ENCODE measurements around the gene IRX5.
A peak's percentile ranks its signal among the peaks of the same experiment; 100 is the strongest.

Gene IRX5

DNA sequence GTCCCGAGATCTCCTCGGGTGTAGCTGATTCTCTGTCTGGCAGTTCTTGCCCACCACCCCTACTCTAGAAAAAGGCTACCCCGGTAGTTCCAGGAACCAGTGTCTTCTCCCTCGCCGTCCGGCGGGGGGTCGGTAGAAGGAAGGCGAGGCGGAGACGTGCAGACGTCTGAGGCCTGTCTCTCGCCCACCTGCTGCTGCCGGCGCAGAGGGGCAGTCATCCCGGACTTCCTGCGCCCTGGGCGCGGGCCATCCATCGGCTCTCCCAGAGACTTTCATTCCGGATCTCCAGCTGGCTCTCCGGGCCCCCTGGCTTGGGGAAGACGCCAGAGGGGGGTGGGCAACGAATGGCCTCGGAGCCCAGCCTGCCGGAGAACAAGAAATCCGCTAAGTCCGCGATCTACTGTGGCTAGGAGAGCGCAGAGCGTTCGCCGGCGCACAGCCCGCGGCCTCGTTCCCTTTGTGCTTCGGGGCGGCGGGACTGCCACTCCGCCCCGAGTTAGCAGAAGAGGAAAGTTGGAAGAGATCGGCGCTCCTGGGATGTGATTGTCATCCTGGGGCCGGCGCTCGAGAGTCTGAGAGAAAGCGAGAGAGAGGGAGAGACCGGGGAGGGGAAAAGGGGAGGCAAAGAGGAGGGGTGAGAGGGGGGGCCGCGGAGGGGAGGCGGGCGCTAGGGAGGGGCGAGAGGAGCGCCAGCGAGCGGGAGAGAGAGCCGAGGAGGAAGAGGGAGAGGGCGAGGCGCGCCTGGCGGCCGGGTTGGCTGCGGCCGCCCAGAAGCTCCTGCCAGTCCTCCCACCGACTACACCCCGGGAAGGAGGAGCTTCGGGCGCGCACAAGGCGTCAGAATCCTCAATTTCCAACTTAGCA, at the start of gene IRX5:
TSS of gene IRX5 (plus strand) at position 861 of the 864 bp plus-strand sequence. CDS start 334 bp downstream, outside the sequence.
- DNase-seq (ENCODE audit: low read depth) = peak; percentile 8

GRCh38 chr16:54882556-54882955, 48.1 kb upstream of the IRX5 start:
- no peak for DNase-seq (ENCODE audit: low read depth)

DNA sequence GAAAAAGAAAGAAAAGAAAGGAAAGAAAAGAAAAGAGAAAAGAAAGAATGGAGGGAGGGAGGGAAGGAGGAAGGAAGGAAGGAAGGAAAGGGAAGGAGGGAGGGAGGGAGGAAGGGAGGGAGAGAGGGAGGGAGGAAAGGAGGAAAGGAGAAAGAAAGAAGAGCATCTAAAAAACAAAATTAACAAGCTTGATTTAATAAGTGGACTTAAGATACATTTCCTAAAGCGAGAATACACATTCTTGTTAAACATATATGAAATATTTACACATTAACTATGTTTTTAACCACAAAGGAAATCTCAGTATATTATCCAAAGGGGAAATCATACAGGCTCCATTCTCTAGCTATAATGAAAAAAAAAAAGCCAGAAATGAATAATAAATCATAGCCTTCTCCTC, 47.3 kb upstream of the IRX5 start:
- DNase-seq (ENCODE audit: low read depth) = no peak

GRCh38 chr16:54886078-54886477, 44.6 kb upstream of the IRX5 start:
- DNase-seq (ENCODE audit: low read depth) = no peak

DNA sequence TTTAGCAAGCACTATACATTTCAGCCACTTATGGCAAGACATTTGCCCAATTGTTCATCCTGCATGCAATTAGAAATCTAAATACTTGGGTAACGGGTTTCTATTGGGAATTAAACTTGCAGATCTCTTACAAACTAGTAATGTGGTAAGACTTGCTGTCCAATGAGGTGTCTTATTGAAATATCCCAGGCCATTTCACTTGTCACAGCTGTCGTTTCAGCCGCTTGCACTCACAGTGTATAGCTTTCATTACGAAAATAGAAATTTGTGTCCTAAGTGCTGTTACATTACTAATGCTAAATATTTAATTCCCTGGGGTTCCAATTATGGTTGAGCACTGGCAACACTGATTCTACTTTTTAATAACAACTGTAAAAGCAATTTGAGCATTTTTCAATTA, 40.3 kb upstream of the IRX5 start:
- no peak for DNase-seq (ENCODE audit: low read depth)

DNA sequence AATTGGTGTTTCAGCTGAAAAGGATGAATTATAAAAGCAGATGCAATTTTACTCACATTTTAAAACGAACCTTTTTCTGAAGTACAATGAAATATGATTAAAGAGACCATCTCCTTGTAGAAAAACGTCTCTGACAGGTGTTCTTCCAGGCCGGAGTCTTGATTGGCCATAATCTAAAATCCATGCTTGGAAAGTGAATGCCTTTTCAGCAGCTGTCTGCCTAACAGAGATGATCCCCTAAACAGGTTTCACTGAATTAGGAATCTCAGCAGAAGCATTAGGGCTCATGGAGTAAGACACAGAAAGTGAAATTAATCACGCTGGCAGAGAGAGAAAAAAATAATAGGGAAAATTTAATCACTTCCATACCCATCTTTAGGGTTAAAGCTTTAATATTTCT, 39.3 kb upstream of the IRX5 start:
- no peak for DNase-seq (ENCODE audit: low read depth)

DNA sequence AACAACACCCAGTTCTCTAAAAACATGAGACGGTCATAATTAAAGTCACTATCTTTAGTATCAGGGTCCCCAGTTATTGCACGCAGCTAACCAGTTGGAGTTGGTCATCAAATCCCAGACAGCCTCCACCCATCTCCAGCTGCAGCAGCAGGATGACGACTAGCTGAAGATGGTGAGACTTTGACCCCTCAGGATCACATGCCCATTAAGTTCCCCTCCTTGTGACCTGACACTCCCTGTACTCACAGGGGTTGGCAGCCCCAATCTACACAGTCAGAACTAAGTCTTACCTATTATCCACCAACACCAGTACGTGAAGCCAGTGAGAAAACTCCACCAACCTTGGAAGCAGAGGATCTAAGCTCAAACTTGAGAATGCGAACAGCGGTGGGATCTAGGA, 37.7 kb upstream of the IRX5 start:
- DNase-seq (ENCODE audit: low read depth) = no peak

- DNase-seq (ENCODE audit: low read depth) = no peak
Measured at GRCh38 chr16:54897930-54898329, 32.7 kb upstream of the IRX5 start.

DNA sequence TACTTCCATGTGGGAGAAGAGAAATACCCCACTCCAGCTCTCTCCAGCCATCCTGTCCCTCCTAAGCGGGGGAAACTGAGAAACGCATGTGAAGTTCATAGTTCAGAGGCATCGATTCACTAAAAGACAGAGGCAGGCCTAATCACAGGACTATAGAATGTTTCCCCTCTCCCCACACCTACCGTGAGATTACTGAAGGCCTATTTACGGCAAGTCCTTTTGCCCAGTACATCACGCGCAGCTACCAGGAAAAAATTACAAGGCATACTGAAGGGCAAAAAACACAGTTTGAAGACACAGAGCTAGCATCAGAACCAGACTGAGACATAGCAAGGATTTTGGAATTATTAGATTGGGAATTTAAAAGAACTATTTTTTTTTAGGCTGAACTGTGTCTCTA, 29.1 kb upstream of the IRX5 start:
- no peak for DNase-seq (ENCODE audit: low read depth)

DNA sequence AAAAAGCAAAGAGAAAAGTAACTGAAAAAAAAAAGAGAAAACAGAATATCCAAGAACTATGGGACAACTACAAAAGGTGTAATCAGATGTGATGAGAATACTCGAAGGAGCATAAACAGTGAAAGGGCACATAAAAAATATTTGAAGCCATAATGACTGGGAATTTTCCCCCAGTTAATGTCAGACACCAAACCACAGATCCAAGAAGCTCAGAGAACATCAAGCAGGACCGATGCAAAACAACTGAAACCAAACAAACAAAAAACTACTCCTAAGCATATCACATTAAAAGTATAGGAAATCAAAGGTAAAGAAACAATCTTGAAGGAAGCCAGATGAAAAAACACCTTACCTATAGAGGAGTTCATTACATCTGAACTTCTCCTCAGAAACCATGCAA, 27.6 kb upstream of the IRX5 start:
- DNase-seq (ENCODE audit: low read depth) = no peak

- no peak for DNase-seq (ENCODE audit: low read depth)
Measured at GRCh38 chr16:54911079-54911478, 19.6 kb upstream of the IRX5 start.

- DNase-seq (ENCODE audit: low read depth) = no peak
Measured at GRCh38 chr16:54912720-54913119, 17.9 kb upstream of the IRX5 start.

- DNase-seq (ENCODE audit: low read depth) = no peak
Measured at GRCh38 chr16:54921206-54921824, 9.3 kb upstream of the IRX5 start.

- no peak for DNase-seq (ENCODE audit: low read depth)
Measured at GRCh38 chr16:54923055-54923473, 7.6 kb upstream of the IRX5 start.

DNA sequence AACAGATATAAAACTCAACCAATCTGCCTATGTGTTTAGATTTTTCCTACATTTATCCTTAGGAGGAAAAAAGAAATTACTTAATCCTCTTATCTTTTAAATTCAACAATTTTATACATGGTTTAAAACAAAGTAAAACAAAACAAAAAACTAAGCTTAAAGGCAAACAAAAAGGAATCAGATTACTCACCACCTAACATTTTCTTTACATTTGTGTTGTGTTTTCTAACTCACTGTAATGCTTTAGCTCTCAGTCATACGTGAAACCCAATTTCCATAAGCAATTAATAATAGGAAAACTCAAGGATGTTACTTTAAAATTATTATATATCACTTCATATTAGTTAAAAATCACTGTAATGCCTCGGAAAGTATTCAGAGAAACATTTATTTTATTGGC, 6.7 kb upstream of the IRX5 start:
- no peak for DNase-seq (ENCODE audit: low read depth)

GRCh38 chr16:54926166-54926838, 4.4 kb upstream of the IRX5 start:
- no peak for DNase-seq (ENCODE audit: low read depth)

DNA sequence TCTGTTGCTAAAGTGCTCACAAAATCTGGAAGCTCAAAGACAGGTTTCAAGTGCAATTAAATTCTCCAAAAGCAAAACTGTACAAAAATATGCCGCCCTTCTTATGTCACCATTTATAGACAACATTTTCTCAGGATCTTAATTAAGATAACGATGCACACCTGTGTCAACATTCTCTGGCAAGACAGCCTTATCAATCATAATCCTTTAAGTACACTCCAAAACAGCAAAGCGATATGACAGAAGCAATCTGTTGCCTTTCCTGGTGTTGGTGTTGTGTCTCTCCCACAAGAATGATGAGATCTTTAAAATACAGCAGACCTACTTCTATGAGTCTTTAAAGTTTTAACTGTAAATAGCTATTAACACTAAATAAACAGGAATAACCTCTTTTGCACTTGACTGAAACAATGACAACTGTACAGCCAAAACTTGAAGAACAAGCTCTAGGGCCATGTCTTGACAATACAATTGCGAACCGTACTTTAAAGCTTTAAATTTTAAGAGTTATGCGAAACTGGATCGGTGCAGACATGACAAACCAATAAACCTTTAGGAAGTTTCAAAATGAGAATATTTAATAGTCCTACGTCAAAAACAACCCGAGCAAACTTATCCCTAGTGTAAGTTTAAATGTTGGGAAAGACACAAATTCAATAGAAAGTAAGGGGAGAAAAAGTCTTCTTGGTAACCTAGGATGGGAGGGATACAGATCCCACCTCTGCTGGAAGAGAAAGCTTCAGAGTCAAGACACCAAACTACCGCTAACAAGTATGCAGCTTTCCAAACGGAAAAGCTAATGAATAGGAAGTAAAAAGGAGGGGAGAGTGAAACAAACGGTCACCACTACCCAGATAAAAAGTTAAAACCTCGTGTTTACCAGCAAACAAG, 3.3 kb upstream of the IRX5 start:
- no peak for DNase-seq (ENCODE audit: low read depth)

- no peak for DNase-seq (ENCODE audit: low read depth)
Measured at GRCh38 chr16:54928016-54928356, 2.7 kb upstream of the IRX5 start.

DNA sequence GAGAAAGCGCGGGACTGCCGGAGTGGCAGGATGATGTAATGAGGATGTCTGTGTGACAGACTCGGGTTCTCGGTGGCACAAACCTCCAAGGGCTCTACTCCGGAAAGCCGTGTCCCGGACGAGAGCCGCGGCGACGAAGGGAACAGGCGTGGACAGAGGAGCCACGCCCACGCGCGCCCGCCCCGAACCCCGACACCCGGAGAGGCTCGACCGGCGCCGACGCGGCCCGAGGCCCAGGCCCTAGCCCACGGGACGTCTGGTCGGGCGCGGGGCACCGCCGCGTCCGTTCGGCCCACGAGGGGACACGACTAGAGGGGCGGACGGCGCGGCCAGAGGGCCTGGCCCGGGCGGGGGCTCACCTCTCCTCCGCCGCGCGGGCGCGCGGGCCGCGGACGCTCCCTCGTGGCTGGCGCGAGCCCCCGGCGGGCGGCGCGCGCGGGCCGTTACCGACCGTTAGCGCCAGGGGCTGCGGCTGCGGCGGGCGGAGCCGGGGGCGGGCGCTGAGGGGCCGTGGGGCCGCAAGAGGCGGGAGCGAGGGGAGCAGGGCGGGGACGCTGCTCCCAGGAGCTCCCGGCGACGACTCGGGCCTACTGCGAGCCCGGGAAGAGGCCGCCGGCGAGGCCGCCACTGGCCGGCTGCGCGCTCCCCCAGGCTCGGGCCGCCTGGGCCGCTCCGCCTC, 2.1 kb upstream of the IRX5 start:
- no peak for DNase-seq (ENCODE audit: low read depth)

DNA sequence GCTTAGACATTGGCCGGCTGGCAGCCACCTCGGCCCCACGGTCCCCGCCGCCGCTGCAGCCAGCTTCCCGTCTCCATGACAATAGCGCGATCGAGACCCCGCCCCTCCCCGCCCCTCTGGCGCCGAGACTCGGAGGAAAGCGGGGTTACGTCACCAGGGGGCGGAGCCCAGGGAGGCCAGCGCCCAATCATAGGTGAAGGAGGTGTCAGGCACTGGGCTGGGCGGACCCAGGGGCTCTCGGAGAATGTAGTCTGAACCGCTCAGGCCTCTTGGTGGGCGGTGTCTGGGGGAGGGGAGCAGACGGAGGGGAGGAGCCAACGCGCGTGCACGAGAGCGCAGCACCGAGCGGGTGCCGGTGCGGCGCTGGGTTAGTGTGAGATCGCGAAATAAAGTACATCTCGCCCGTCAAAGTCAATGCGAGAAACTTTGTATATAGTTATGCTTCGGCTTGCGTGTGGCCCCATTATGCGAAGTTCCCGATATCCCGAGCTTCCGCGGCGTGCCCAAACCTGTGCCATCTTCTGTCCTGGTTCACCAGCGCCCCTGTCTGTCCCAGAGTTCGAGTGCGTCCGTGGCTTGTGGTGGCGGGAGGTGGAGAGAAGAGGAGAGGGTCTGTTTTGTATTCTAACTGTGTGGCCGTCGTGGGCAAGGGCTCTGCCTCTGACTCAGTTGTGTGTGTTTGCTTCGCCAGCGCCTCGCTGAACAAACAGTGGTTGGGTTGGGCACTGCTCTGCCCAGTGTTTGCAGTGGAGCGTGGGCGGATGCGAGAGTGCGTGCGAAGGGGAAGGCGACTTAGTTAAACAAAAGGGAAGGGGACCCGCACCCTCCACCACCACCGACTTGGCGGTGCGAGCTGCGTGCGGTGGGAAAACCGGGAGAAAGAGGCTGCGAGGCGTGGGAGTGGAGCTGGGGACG, 1.3 kb upstream of the IRX5 start:
- DNase-seq (ENCODE audit: low read depth) = peak; percentile 81

GRCh38 chr16:54930869-54931119, 129 bp downstream of the IRX5 start:
- no peak for DNase-seq (ENCODE audit: low read depth)
